Upper lobe of left lung (tissue), 6 donors: ENCODE data around the gene MXRA5. TPM values are rescaled to one million over a fixed set of nuclear protein-coding genes. Genes with fewer than 3 reads are reported as not detected.

Experiments used
- ATAC-seq, 2 donors: fragments of 200-7000 bp; cut with Tn5 transposase; one replicate each; pipeline ENCODE4 v1.9.1; 2022; ENCODE audit warnings: mild to moderate bottlenecking in 2 of 2, moderate library complexity in 2 of 2; ENCODE audit not compliant: low FRiP score in 2 of 2
- DNase-seq, 2 donors: peaks; one replicate each; pipeline ENCODE4 v3.0.0-alpha.2; 2019 to 2020
- H3K27ac ChIP-seq, 4 donors: fragments of 200-600 bp; sonication (generic); one replicate each; pipeline ENCODE4 v1.5.1; 2016 to 2019
- H3K27me3 ChIP-seq, 4 donors: fragments of 200-600 bp; sonication (generic); one replicate each; pipeline ENCODE4 v1.5.1; 2017 to 2019
- H3K36me3 ChIP-seq, 4 donors: fragments of 200-600 bp; sonication (generic); one replicate each; pipeline ENCODE4 v1.5.1; 2016 to 2019
- H3K4me1 ChIP-seq, 4 donors: fragments of 200-600 bp; sonication (generic); one replicate each; pipeline ENCODE4 v1.5.1; 2018 to 2019
- H3K4me3 ChIP-seq, 4 donors: fragments of 200-600 bp; sonication (generic); one replicate each; pipeline ENCODE4 v1.5.1; 2017 to 2019; ENCODE audit warnings: mild to moderate bottlenecking in 2 of 4, moderate library complexity in 1 of 4
- H3K9me3 ChIP-seq, 4 donors: fragments of 200-600 bp; sonication (generic); one replicate each; pipeline ENCODE4 v1.5.1; 2018 to 2019
- EP300 ChIP-seq, 4 donors: sonication (generic); formaldehyde crosslinking; IDR thresholded peaks; one replicate each; pipeline ENCODE4 v1.5.1; 2017; ENCODE audit warnings: antibody characterized with exemption in 4 of 4, control low read depth in 2 of 4
- POLR2A ChIP-seq, 4 donors: fragments of 450-650 bp; IDR thresholded peaks; one replicate each; pipeline ENCODE4 v1.5.1; 2016 to 2017; ENCODE audit warnings: antibody characterized with exemption in 4 of 4, mild to moderate bottlenecking in 2 of 4
- POLR2AphosphoS5 ChIP-seq, 2 donors: sonication (generic); formaldehyde crosslinking; IDR thresholded peaks; one replicate each; pipeline ENCODE4 v1.5.1; 2017; ENCODE audit warnings: antibody characterized with exemption in 2 of 2
- WGBS, 2 donors: methylation state at CpG; one replicate each; pipeline ENCODE4 v1.1.5; 2017 to 2018; 5-methylcytosine and 5-hydroxymethylcytosine counted together
- total RNA-seq, 6 donors: library from RNA; depleted of rRNA in 4 of 6; stranded (reverse); fragments of >200 nt in 4 of 6; gene quantifications; one replicate each; pipeline versions ENCODE4 v1.1.0 to v1.2.1, GENCODE V29; 2016 to 2021
- TF ChIP-seq, protein P1 (sequence below), 6 experiments: fragments of 450-650 bp in 4 of 6; fragments of 200-600 bp in 2 of 6; sonication (generic) in 2 of 6; IDR thresholded peaks; one replicate each; pipeline ENCODE4 v1.5.1; 2016 to 2019; ENCODE audit warnings: antibody characterized with exemption in 6 of 6
- donor health status: DM: no; HTN: no; CAD: no; lungs with moderate emphysema.
- donor health status: DM: no; HTN: yes; CAD: no; lungs with severe emphysema.

Gene MXRA5, protein sequence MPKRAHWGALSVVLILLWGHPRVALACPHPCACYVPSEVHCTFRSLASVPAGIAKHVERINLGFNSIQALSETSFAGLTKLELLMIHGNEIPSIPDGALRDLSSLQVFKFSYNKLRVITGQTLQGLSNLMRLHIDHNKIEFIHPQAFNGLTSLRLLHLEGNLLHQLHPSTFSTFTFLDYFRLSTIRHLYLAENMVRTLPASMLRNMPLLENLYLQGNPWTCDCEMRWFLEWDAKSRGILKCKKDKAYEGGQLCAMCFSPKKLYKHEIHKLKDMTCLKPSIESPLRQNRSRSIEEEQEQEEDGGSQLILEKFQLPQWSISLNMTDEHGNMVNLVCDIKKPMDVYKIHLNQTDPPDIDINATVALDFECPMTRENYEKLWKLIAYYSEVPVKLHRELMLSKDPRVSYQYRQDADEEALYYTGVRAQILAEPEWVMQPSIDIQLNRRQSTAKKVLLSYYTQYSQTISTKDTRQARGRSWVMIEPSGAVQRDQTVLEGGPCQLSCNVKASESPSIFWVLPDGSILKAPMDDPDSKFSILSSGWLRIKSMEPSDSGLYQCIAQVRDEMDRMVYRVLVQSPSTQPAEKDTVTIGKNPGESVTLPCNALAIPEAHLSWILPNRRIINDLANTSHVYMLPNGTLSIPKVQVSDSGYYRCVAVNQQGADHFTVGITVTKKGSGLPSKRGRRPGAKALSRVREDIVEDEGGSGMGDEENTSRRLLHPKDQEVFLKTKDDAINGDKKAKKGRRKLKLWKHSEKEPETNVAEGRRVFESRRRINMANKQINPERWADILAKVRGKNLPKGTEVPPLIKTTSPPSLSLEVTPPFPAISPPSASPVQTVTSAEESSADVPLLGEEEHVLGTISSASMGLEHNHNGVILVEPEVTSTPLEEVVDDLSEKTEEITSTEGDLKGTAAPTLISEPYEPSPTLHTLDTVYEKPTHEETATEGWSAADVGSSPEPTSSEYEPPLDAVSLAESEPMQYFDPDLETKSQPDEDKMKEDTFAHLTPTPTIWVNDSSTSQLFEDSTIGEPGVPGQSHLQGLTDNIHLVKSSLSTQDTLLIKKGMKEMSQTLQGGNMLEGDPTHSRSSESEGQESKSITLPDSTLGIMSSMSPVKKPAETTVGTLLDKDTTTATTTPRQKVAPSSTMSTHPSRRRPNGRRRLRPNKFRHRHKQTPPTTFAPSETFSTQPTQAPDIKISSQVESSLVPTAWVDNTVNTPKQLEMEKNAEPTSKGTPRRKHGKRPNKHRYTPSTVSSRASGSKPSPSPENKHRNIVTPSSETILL (N-terminal part only)
- 10 to 100 TPM in 1 of 6 donors, 1 to 10 TPM in 5; 1.0 to 10.2 (median 2.0) TPM for total RNA-seq

DNA sequence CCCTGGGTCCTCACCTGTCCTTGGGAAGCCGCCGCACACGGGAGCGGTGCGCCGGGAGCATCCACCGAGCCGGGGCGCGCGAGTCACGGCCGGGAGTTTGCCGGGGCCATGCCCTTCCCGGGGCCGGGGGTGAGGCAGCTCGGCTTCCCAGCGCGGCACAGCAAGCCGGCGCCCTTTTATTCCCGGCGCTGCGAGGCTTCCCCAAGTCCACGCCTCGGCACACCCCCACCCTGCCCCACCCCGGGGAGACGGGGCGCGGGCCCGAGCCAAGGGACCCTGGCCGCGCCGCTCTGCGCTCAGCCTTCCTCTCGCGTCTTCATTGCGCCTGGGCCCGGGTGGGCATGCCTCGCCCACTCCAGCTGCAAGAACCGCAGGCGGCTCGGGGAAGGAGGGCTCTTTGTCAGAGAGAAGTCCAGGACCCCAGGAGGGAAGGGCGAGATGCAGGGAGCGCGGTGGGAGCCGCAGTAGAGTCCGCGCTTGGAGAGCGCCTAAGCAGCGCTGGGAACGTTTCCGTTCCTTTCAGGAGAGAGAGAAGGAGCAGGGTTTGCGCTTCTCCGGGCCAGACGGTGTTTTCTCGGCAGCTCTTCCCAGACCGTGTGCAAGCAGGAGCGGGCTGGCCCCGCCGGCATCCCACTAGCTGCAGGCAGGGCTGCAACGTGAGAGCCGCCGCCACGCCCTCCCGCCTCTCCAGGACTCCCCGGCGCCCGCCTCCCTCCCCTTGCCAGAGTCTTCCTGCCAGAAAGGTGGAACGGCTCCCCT is at the start of gene MXRA5:
MXRA5 (minus strand) TSS at position 152 of the 759 bp plus-strand sequence. CDS start 2,819 bp downstream, outside the sequence.
- Histone ChIP-seq H3K36me3 (no peaks in the 10 kb centered on the region), H3K27me3 (peaks cover 0 to 31% (median 0%) of the 10 kb centered on the region in 4 donors), H3K4me1 (peaks cover 0 to 20% (median 0%) of the 10 kb centered on the region in 4 donors), H3K4me3 (peak within 1 kb of the TSS in 3 of 4 donors; percentile 28 to 42 (median 34)), H3K9me3 (no peaks in the 10 kb centered on the region), H3K27ac (peak within 1 kb of the TSS in 3 of 4 donors; percentile 7 to 65 (median 40))
- DNase-seq (peak in 1 of 2 donors; percentile 51), ATAC-seq (peak in 1 of 2 donors; percentile 64)
- 0 to 2% methylated on average over 2 to 64 of the region's 70 CpGs for WGBS, 2 donors
- TF ChIP-seq EP300 (IDR thresholded peaks at IDR 0.05): no peak
- no peak for TF ChIP-seq POLR2AphosphoS5 (IDR thresholded peaks at IDR 0.05)
- TF ChIP-seq, protein P1, sequence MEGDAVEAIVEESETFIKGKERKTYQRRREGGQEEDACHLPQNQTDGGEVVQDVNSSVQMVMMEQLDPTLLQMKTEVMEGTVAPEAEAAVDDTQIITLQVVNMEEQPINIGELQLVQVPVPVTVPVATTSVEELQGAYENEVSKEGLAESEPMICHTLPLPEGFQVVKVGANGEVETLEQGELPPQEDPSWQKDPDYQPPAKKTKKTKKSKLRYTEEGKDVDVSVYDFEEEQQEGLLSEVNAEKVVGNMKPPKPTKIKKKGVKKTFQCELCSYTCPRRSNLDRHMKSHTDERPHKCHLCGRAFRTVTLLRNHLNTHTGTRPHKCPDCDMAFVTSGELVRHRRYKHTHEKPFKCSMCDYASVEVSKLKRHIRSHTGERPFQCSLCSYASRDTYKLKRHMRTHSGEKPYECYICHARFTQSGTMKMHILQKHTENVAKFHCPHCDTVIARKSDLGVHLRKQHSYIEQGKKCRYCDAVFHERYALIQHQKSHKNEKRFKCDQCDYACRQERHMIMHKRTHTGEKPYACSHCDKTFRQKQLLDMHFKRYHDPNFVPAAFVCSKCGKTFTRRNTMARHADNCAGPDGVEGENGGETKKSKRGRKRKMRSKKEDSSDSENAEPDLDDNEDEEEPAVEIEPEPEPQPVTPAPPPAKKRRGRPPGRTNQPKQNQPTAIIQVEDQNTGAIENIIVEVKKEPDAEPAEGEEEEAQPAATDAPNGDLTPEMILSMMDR (IDR thresholded peaks at IDR 0.05): no peak
- no peak for TF ChIP-seq POLR2A (IDR thresholded peaks at IDR 0.05)

DNA sequence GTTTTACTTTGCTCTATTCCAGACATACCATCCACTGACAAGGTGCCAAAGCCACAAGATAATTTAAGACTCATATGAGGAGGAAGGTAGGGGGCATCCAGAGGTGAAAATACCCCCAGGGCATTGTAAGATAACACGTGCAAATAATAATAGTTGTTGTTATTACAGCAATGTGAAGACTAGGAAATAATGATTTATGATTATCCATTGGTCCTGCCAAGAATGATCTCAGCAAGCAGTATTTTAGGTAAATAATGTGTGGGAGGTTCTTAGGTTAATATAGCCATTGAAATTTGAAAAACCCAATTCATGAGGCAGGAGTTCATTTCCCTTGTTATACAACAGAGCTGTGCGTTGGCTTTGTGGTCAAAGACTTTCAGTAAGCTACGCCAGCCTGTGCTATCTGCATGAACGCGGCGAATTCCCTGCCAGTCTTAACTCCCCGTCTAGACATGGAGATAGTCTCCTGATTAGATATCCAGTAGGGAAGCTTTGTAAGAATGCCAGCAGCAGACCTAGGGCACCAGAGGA is 47.2 kb upstream of the MXRA5 start:
- DNase-seq (no peak), ATAC-seq (no peak)
- 62 to 70% methylated on average over 7 of the region's 7 CpGs for WGBS, 2 donors
- H3K9me3 ChIP-seq: no peaks in the 10 kb centered on the region
- no peak overlapping the region for H3K4me3 ChIP-seq
- no peaks in the 10 kb centered on the region for H3K27me3 ChIP-seq
- TF ChIP-seq EP300 (IDR thresholded peaks at IDR 0.05): no peak
- no peak for TF ChIP-seq POLR2AphosphoS5 (IDR thresholded peaks at IDR 0.05)
- TF ChIP-seq, protein P1 (IDR thresholded peaks at IDR 0.05): no peak
- TF ChIP-seq POLR2A (IDR thresholded peaks at IDR 0.05): no peak
- H3K27ac ChIP-seq: no peak overlapping the region
- no peaks in the 10 kb centered on the region for H3K4me1 ChIP-seq
- no peaks in the 10 kb centered on the region for H3K36me3 ChIP-seq

DNA sequence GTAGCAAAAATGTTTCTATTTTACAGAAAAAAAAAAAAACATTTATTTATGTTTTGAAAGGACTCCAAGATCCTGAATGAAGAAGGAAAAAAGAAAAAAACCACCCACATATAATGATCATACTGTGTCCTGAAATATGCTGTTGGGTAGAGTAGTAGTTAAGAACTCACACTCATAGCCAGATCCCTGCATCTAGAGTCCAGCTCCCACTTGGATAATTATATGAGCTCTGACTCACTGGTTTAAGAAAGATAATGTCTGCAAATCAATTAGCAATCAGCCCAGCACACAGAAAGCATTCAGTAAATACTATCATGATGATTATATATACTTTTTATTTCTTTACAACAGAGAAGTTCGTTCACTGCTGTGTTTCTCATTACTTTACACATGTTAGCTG is 46.7 kb upstream of the MXRA5 start:
- WGBS, 2 donors: 42 to 44% methylated on average over 1 of the region's 1 CpG
- no peak for ATAC-seq
- Histone ChIP-seq H3K27me3 (no peaks in the 10 kb centered on the region), H3K36me3 (no peaks in the 10 kb centered on the region), H3K4me3 (no peak overlapping the region), H3K27ac (no peak overlapping the region), H3K9me3 (no peaks in the 10 kb centered on the region), H3K4me1 (no peaks in the 10 kb centered on the region)
- TF ChIP-seq POLR2A (IDR thresholded peaks at IDR 0.05) (no peak), POLR2AphosphoS5 (IDR thresholded peaks at IDR 0.05) (no peak), EP300 (IDR thresholded peaks at IDR 0.05) (no peak)
- TF ChIP-seq, protein P1 (IDR thresholded peaks at IDR 0.05): no peak
- DNase-seq: no peak

DNA sequence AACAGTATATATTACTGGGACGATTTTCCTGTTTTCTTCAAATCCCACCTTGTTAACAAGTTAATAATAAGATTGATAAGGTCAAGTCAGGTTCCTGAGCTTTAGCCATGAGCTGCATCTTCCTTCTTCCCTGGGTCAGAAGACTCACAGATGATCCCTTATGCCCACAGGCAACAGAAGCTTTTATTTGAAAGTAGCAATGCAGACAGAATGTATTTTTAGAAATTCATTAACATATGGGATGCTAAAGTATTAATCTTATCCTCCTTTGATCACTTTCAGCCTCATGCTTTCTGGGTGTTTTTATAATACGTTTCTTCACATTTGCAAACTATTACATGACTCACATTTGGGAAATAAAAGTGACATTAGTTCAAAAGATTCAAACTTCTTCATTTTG is 42.0 kb upstream of the MXRA5 start:
- 53 to 56% methylated on average over 2 of the region's 2 CpGs for WGBS, 2 donors
- TF ChIP-seq POLR2A (IDR thresholded peaks at IDR 0.05) (no peak), EP300 (IDR thresholded peaks at IDR 0.05) (no peak), POLR2AphosphoS5 (IDR thresholded peaks at IDR 0.05) (no peak)
- TF ChIP-seq, protein P1 (IDR thresholded peaks at IDR 0.05): no peak

More for the DNA sequence above, 42.0 kb upstream of the MXRA5 start:
- Histone ChIP-seq H3K27me3 (no peaks in the 10 kb centered on the region), H3K4me3 (no peak overlapping the region), H3K27ac (no peak overlapping the region), H3K4me1 (no peaks in the 10 kb centered on the region), H3K9me3 (no peaks in the 10 kb centered on the region), H3K36me3 (no peaks in the 10 kb centered on the region)
- ATAC-seq: no peak
- no peak for DNase-seq
